Activated T-helper 9 cell treated with anti-CD3 and anti-CD28 coated beads, Interleukin-2, amount 50 U/mL, for 16 hours (primary cell): ENCODE results near the gene MAGED4.
"Not testable (repeated sequence)": the region's sequence is repeated elsewhere in the genome, so short reads cannot be mapped to it uniquely, and the experiment has no call there.

ENCODE experiments used
- DNase-seq: peaks from one replicate; pipeline ENCODE4 v3.0.0-alpha.2; 2020; ENCODE audit warnings: low read depth

Gene MAGED4, protein sequence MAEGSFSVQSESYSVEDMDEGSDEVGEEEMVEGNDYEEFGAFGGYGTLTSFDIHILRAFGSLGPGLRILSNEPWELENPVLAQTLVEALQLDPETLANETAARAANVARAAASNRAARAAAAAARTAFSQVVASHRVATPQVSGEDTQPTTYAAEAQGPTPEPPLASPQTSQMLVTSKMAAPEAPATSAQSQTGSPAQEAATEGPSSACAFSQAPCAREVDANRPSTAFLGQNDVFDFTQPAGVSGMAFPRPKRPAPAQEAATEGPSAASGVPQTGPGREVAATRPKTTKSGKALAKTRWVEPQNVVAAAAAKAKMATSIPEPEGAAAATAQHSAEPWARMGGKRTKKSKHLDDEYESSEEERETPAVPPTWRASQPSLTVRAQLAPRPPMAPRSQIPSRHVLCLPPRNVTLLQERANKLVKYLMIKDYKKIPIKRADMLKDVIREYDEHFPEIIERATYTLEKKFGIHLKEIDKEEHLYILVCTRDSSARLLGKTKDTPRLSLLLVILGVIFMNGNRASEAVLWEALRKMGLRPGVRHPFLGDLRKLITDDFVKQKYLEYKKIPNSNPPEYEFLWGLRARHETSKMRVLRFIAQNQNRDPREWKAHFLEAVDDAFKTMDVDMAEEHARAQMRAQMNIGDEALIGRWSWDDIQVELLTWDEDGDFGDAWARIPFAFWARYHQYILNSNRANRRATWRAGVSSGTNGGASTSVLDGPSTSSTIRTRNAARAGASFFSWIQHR

GRCh38 chrX:52184440-52185077, at the start of gene MAGED4:
MAGED4 (plus strand) TSS chrX:52184888; CDS start chrX:52185923, 1,035 bp downstream.
- not testable (repeated sequence) for DNase-seq

- DNase-seq = no peak
Observed at GRCh38 chrX:52138830-52139544, 45.7 kb upstream of the MAGED4 start.

DNA sequence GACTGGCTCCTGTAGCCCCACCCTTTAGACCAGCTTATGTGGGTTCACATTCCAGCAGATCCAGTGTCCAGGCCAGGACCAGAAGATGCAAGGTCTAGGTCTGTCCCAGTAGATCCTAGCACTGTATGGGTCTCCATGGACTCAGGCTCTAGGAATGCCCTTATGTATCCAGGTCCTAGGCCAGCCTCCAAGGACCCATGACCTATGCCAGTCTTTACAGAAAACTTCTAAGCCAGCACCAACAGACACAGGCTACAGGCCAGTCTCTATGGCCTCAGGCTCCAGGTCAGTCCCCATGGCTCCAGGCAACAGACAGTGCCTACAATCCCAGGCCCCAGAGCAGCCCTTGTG, 45.2 kb upstream of the MAGED4 start:
- DNase-seq = no peak

GRCh38 chrX:52140020-52140419, 44.7 kb upstream of the MAGED4 start:
- DNase-seq = no peak

GRCh38 chrX:52150667-52151066, 34.0 kb upstream of the MAGED4 start:
- not testable (repeated sequence) for DNase-seq

DNA sequence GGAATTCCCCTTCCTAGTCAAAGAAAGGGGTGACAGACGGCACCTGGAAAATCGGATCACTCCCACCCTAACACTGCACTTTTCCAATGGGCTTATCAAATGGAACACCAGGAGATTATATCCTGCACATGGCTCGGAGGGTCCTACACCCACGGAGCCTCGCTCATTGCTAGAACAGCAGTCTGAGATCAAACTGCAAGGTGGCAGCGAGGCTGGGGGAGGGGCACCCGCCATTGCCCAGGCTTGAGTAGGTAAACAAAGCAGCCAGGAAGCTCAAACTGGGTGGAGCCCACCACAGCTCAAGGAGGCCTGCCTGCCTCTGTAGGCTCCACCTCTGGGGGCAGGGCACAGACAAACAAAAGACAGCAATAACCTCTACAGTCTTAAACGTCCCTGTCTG, 24.5 kb upstream of the MAGED4 start:
- not testable (repeated sequence) for DNase-seq

- DNase-seq = no peak
Observed at GRCh38 chrX:52166840-52167239, 17.8 kb upstream of the MAGED4 start.

DNA sequence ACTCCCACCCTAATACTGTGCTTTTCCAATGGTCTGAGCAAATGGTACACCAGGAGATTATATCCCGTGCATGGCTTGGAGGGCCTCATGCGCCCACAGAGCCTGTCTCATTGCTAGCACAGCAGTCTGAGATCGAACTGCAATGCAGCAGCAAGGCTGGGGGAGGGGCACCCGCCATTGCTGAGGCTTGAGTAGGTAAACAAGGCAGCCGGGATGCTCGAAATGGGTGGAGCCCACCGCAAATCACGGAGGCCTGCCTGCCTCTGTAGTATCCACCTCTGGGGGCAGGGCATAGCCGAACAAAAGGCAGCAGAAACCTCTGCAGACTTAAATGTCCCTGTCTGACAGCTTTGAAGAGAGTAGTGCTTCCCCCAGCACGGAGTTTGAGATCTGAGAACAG, 13.6 kb upstream of the MAGED4 start:
- not testable (repeated sequence) for DNase-seq

DNA sequence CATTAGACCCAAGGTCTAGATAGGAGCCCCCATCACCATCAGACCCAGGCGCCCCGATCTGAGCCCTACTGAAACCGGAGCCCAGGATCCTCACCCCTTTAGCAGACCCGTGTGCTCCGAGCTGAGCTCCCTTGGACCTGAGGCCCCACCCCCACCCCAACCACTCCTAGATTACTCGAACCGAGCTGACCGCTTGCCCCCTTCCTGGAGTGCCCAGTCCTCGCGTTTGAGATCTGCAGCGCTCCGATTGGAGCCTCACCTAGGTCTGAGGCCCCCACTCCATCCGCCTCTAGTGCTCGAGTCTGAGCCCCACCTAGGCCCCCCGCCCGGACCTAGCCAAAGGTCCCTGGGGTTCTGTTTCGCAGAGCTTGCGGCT, 378 bp downstream of the MAGED4 start:
- DNase-seq = not testable (repeated sequence)

- DNase-seq = not testable (repeated sequence)
Observed at GRCh38 chrX:52211405-52211804, 26.7 kb downstream of the MAGED4 start.

- no peak for DNase-seq
Observed at GRCh38 chrX:52213276-52213675, 28.6 kb downstream of the MAGED4 start.

GRCh38 chrX:52216541-52216940, 31.9 kb downstream of the MAGED4 start:
- DNase-seq = no peak

- no peak for DNase-seq
Observed at GRCh38 chrX:52217494-52218160, 32.9 kb downstream of the MAGED4 start.

DNA sequence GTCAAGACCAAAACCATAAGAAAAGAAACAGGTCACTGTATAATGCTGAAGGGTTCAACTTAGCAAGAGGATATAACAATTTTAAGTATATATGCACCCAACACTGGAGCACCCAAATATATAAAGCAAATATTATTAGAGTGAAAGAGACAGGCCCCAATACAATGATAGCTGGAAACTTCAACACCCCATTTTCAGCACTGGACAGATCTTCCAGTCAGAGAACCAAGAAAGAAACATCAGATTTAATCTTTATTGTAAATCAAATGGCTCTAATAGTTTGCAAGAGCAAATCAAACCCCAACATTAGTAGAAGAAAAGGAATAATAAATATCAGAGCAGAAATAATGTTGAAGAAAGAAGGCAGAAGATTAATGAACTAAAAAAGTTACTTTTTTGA, 36.2 kb downstream of the MAGED4 start:
- no peak for DNase-seq
